ENCODE data around the gene CALCOCO1.

CALCOCO1 gene

GRCh38 chr12:53660041-53660440, 67.2 kb downstream of the CALCOCO1 start:
- no peak for DNase-seq (ENCODE audit: low spot score)

GRCh38 chr12:53659571-53659981, 67.7 kb downstream of the CALCOCO1 start:
- DNase-seq (ENCODE audit: low spot score) = no peak

GRCh38 chr12:53659011-53659551, 68.2 kb downstream of the CALCOCO1 start:
- no peak for DNase-seq (ENCODE audit: low spot score)

Measured in hematopoietic multipotent progenitor cell treated with erythropoietin and hydrocortisone succinate and interleukin-3 and kit ligand, for 15 days (in vitro differentiated cells).